T-helper 22 cell (primary cell): ENCODE data around the gene SMARCC2.
"Not testable (repeated sequence)": the region's sequence is repeated elsewhere in the genome, so short reads cannot be mapped to it uniquely, and the experiment has no call there.

ENCODE experiments used
- DNase-seq: peaks from one replicate; pipeline ENCODE4 v3.0.0-alpha.2; 2020; ENCODE audit warnings: low read depth

The SMARCC2 gene

GRCh38 chr12:56208006-56208405 lies 18.7 kb upstream of the SMARCC2 start:
- no peak for DNase-seq

DNA sequence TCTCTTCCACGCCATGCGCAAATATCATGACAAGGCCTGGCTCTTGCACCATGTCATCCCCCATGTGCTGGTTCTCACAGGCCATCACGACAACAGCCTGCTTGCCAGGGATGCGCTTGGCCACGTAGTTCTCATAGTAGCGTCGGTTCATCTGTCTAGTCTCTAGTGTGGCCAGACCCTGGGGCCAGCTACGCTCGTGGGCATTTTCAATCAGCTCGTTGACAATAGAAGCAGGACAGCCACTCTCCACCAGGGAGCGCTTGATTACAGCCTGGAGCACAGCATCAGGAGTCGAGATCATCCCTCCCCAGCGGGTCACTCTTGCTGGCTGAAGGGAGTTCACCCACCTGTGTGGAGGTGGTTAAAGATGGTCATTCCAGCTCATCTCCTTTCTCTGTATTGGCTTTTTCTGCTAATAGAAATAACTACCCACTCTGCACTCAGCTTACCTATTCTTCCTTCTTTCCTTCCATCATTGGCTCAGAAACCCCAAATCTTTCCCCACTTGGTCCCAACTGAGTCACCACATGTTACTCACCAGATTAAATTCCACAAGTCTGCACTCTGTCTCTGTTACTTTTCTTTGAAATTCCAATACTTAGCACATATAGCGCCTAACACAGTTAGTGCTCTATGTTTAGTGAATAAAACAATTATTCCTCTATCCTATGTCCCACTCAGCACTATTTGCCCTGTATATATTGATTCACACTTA lies 17.3 kb upstream of the SMARCC2 start:
- DNase-seq: no peak

GRCh38 chr12:56205445-56205844 lies 16.2 kb upstream of the SMARCC2 start:
- DNase-seq: no peak

GRCh38 chr12:56204275-56204674 lies 15.0 kb upstream of the SMARCC2 start:
- DNase-seq: no peak

DNA sequence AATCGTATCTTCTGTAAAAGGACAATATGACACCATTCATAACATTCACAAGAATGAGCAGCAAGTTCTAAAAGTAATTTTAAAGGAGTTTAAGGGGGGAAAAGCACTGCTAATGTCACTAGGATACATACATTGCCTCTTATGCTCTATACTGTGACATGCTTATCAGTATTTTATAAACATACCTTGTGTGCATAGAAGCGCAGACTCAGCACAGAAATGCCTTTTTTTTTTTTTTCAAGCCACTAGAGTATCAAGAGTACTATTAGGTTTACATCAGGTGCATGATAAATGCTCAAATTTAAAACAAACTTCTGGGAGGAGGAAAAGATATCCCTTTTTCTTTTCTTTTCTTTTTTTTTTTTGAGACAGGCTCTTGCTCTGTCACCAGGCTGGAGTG lies 13.6 kb upstream of the SMARCC2 start:
- no peak for DNase-seq

GRCh38 chr12:56202366-56202765 lies 13.1 kb upstream of the SMARCC2 start:
- DNase-seq: no peak

- DNase-seq: no peak
Measured at GRCh38 chr12:56198836-56199235, 9.6 kb upstream of the SMARCC2 start.

GRCh38 chr12:56197921-56198635 lies 8.8 kb upstream of the SMARCC2 start:
- no peak for DNase-seq

DNA sequence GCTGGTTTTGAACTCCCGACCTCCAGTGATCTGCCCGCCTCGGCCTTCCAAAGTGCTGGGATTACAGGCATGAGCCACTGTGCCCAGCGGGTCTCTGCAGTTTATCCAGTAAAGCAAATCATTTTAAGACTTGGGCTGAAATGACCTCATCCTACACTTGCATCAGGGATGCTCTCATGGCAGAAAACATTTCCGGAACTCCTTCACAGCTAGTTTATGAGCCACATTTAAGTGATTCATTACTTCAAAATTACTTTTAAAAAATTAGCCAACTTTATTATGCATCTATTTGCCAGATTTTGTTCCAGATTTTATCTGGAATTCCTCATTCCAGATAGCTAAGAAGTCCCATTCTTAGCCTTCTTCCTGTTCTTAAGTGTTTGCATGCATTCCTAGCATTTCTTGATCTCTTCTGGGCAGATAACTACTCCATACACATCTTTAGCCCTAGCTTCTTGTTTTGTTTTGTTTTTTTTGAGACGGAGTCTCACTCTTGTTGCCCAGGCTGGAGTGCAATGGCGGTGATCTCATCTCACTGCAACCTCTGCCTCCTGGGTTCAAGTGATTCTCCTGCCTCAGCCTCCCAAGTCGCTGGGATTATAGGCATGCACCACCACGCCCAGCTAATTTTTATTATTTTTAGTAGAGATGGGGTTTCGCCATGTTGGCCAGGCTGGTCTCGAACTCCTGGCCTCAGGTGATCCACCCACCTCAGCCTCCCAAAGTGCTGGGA lies 7.7 kb upstream of the SMARCC2 start:
- not testable (repeated sequence) for DNase-seq

GRCh38 chr12:56193025-56193578 lies 3.8 kb upstream of the SMARCC2 start:
- DNase-seq: peak; percentile 38

- no peak for DNase-seq
Measured at GRCh38 chr12:56192582-56192981, 3.3 kb upstream of the SMARCC2 start.

DNA sequence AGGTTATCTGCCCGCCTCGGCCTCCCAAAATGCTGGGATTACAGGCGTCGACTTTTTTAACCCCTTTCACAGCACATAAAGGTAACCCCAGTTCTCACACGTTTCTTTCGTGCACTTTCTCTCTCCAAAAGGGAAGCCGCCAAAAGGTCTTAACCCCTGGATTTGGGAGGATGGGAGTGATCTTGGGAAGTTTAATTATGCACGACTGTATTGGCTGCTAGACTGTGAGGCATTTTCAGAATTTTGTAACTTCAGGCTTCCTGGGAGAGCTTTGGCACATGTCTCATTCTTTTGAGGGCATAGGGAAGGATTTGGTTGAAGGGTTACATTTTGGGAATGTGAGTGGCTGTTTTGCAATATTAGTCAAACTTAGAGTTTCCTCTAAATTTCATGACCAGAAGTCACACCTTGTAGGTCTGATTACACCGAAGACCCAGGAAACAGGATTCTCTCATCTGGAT lies 1.4 kb upstream of the SMARCC2 start:
- no peak for DNase-seq

- DNase-seq: peak; percentile 49
Measured at GRCh38 chr12:56189918-56190694, 823 bp upstream of the SMARCC2 start.

GRCh38 chr12:56188778-56189098 lies 545 bp downstream of the SMARCC2 start:
- no peak for DNase-seq

GRCh38 chr12:56188131-56188777 lies 1.0 kb downstream of the SMARCC2 start:
- no peak for DNase-seq

DNA sequence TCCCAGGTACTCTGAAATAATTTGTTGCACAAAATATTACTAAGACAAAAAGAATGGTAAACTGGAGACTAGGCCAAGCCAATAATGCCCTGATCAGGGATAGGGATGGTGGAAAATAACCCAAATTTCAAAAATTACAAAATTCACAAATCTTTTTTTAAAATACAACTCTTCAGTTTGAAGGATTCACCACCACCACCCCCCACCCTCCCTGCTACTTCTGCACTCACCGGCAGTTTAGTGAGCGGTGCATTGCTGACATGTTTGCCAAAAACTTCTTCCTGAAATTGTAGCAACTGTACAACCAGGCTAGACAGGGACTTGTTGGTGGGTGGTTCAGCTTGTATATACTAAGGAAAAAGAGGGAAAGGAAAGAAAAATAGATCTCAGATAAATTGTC lies 2.3 kb downstream of the SMARCC2 start:
- no peak for DNase-seq

GRCh38 chr12:56178347-56178746 lies 10.9 kb downstream of the SMARCC2 start:
- no peak for DNase-seq

GRCh38 chr12:56172839-56173238 lies 16.4 kb downstream of the SMARCC2 start:
- DNase-seq: no peak

GRCh38 chr12:56169229-56169759 lies 20.0 kb downstream of the SMARCC2 start:
- no peak for DNase-seq

- no peak for DNase-seq
Measured at GRCh38 chr12:56165369-56165768, 23.9 kb downstream of the SMARCC2 start.

GRCh38 chr12:56164345-56164729 lies 24.9 kb downstream of the SMARCC2 start:
- no peak for DNase-seq
